Stimulated activated naive CD8-positive, alpha-beta T cell treated with anti-CD3 and anti-CD28 coated beads, Interleukin-15, Interleukin-2, amounts not matched to agents 100 ng/mL and 50 ng/mL, for 24 hours (primary cell): ENCODE measurements around the gene LPAR4.

Experiments
- H3K27ac Mint-ChIP-seq: one replicate; pipeline ENCODE4 v1.8.0; 2021; ENCODE audit warnings: mild to moderate bottlenecking, mixed read lengths
- H3K27me3 Mint-ChIP-seq: one replicate; pipeline ENCODE4 v1.8.0; 2021; ENCODE audit warnings: mixed read lengths
- H3K36me3 Mint-ChIP-seq: one replicate; pipeline ENCODE4 v1.8.0; 2021; ENCODE audit warnings: low read depth, mixed read lengths
- H3K4me1 Mint-ChIP-seq: one replicate; pipeline ENCODE4 v1.8.0; 2021; ENCODE audit warnings: low read depth, mixed read lengths
- H3K4me3 Mint-ChIP-seq: one replicate; pipeline ENCODE4 v1.8.0; 2021; ENCODE audit warnings: mild to moderate bottlenecking, mixed read lengths
- H3K9me3 Mint-ChIP-seq: one replicate; pipeline ENCODE4 v1.8.0; 2021; ENCODE audit warnings: mixed read lengths

The LPAR4 gene

GRCh38 chrX:78747489-78747888 lies at the start of gene LPAR4:
LPAR4 (plus strand) TSS chrX:78747720; CDS start chrX:78754870, 7,150 bp downstream.
- Mint-ChIP-seq H3K4me1 (no peaks in the 10 kb centered on the region), H3K4me3 (no peak within 1 kb of the TSS), H3K9me3 (no peaks in the 10 kb centered on the region), H3K36me3 (no peaks in the 10 kb centered on the region), H3K27ac (no peak within 1 kb of the TSS), H3K27me3 (no peaks in the 10 kb centered on the region)

GRCh38 chrX:78706071-78706470 lies 41.4 kb upstream of the LPAR4 start:
- Mint-ChIP-seq H3K4me3 (no peak overlapping the region), H3K36me3 (no peaks in the 10 kb centered on the region), H3K27ac (no peak overlapping the region), H3K4me1 (no peaks in the 10 kb centered on the region), H3K27me3 (no peaks in the 10 kb centered on the region), H3K9me3 (no peaks in the 10 kb centered on the region)

- Mint-ChIP-seq H3K4me1 (no peaks in the 10 kb centered on the region), H3K36me3 (no peaks in the 10 kb centered on the region), H3K27me3 (no peaks in the 10 kb centered on the region), H3K9me3 (no peaks in the 10 kb centered on the region), H3K27ac (no peak overlapping the region), H3K4me3 (no peak overlapping the region)
These were observed 39.3 kb upstream of the LPAR4 start for GRCh38 chrX:78708262-78708661.

GRCh38 chrX:78708816-78709215 lies 38.7 kb upstream of the LPAR4 start:
- H3K27me3 Mint-ChIP-seq = no peaks in the 10 kb centered on the region

GRCh38 chrX:78710171-78710570 lies 37.3 kb upstream of the LPAR4 start:
- H3K27me3 Mint-ChIP-seq = no peaks in the 10 kb centered on the region
- H3K27ac Mint-ChIP-seq = no peak overlapping the region
- H3K36me3 Mint-ChIP-seq = no peaks in the 10 kb centered on the region
- no peaks in the 10 kb centered on the region for H3K9me3 Mint-ChIP-seq
- no peak overlapping the region for H3K4me3 Mint-ChIP-seq
- no peaks in the 10 kb centered on the region for H3K4me1 Mint-ChIP-seq

More at GRCh38 chrX:78708816-78709215, 38.7 kb upstream of the LPAR4 start:
- no peaks in the 10 kb centered on the region for H3K4me1 Mint-ChIP-seq
- H3K36me3 Mint-ChIP-seq = no peaks in the 10 kb centered on the region
- H3K4me3 Mint-ChIP-seq = no peak overlapping the region
- H3K9me3 Mint-ChIP-seq = no peaks in the 10 kb centered on the region
- H3K27ac Mint-ChIP-seq = no peak overlapping the region

GRCh38 chrX:78712336-78712735 lies 35.2 kb upstream of the LPAR4 start:
- H3K36me3 Mint-ChIP-seq = no peaks in the 10 kb centered on the region
- no peak overlapping the region for H3K27ac Mint-ChIP-seq
- no peaks in the 10 kb centered on the region for H3K9me3 Mint-ChIP-seq
- no peaks in the 10 kb centered on the region for H3K27me3 Mint-ChIP-seq
- H3K4me1 Mint-ChIP-seq = no peaks in the 10 kb centered on the region
- H3K4me3 Mint-ChIP-seq = no peak overlapping the region

- H3K27ac Mint-ChIP-seq = no peak overlapping the region
- H3K27me3 Mint-ChIP-seq = no peaks in the 10 kb centered on the region
- H3K36me3 Mint-ChIP-seq = no peaks in the 10 kb centered on the region
- peaks cover 4% of the 10 kb centered on the region for H3K9me3 Mint-ChIP-seq
- peaks cover 5% of the 10 kb centered on the region for H3K4me1 Mint-ChIP-seq
- H3K4me3 Mint-ChIP-seq = no peak overlapping the region
These were observed 22.2 kb upstream of the LPAR4 start for GRCh38 chrX:78725287-78725686.

GRCh38 chrX:78746496-78746895 lies 1.0 kb upstream of the LPAR4 start:
- H3K4me1 Mint-ChIP-seq = no peaks in the 10 kb centered on the region
- no peak overlapping the region for H3K4me3 Mint-ChIP-seq
- no peaks in the 10 kb centered on the region for H3K9me3 Mint-ChIP-seq
- no peak overlapping the region for H3K27ac Mint-ChIP-seq
- no peaks in the 10 kb centered on the region for H3K36me3 Mint-ChIP-seq
- no peaks in the 10 kb centered on the region for H3K27me3 Mint-ChIP-seq

- no peak overlapping the region for H3K27ac Mint-ChIP-seq
- no peak overlapping the region for H3K4me3 Mint-ChIP-seq
- H3K27me3 Mint-ChIP-seq = no peaks in the 10 kb centered on the region
- H3K9me3 Mint-ChIP-seq = no peaks in the 10 kb centered on the region
- no peaks in the 10 kb centered on the region for H3K36me3 Mint-ChIP-seq
- no peaks in the 10 kb centered on the region for H3K4me1 Mint-ChIP-seq
These were observed 451 bp downstream of the LPAR4 start for GRCh38 chrX:78747971-78748370.

GRCh38 chrX:78748846-78749245 lies 1.3 kb downstream of the LPAR4 start:
- Mint-ChIP-seq H3K27ac (no peak overlapping the region), H3K9me3 (no peaks in the 10 kb centered on the region), H3K27me3 (no peaks in the 10 kb centered on the region), H3K4me1 (peaks cover 6% of the 10 kb centered on the region), H3K36me3 (no peaks in the 10 kb centered on the region), H3K4me3 (no peak overlapping the region)

GRCh38 chrX:78753571-78753970 lies 6.1 kb downstream of the LPAR4 start:
- H3K4me1 Mint-ChIP-seq = peaks cover 6% of the 10 kb centered on the region
- H3K9me3 Mint-ChIP-seq = no peaks in the 10 kb centered on the region
- no peak overlapping the region for H3K4me3 Mint-ChIP-seq
- no peak overlapping the region for H3K27ac Mint-ChIP-seq
- H3K27me3 Mint-ChIP-seq = no peaks in the 10 kb centered on the region
- H3K36me3 Mint-ChIP-seq = no peaks in the 10 kb centered on the region

- Mint-ChIP-seq H3K4me3 (no peak overlapping the region), H3K4me1 (peaks cover 6% of the 10 kb centered on the region), H3K27me3 (no peaks in the 10 kb centered on the region), H3K27ac (no peak overlapping the region), H3K36me3 (no peaks in the 10 kb centered on the region), H3K9me3 (no peaks in the 10 kb centered on the region)
These were observed 7.4 kb downstream of the LPAR4 start for GRCh38 chrX:78754917-78755316.

GRCh38 chrX:78759081-78759480 lies 11.6 kb downstream of the LPAR4 start:
- Mint-ChIP-seq H3K36me3 (no peaks in the 10 kb centered on the region), H3K4me3 (no peak overlapping the region), H3K27ac (no peak overlapping the region), H3K9me3 (no peaks in the 10 kb centered on the region), H3K4me1 (no peaks in the 10 kb centered on the region), H3K27me3 (no peaks in the 10 kb centered on the region)

- Mint-ChIP-seq H3K4me1 (no peaks in the 10 kb centered on the region), H3K36me3 (no peaks in the 10 kb centered on the region), H3K27ac (no peak overlapping the region), H3K9me3 (no peaks in the 10 kb centered on the region), H3K27me3 (no peaks in the 10 kb centered on the region), H3K4me3 (no peak overlapping the region)
These were observed 21.7 kb downstream of the LPAR4 start for GRCh38 chrX:78769101-78769755.

GRCh38 chrX:78769946-78770345 lies 22.4 kb downstream of the LPAR4 start:
- no peak overlapping the region for H3K4me3 Mint-ChIP-seq
- H3K36me3 Mint-ChIP-seq = no peaks in the 10 kb centered on the region

GRCh38 chrX:78796916-78797315 lies 49.4 kb downstream of the LPAR4 start:
- Mint-ChIP-seq H3K27me3 (no peaks in the 10 kb centered on the region), H3K36me3 (peaks cover 5% of the 10 kb centered on the region), H3K4me3 (no peak overlapping the region), H3K9me3 (peaks cover 5% of the 10 kb centered on the region), H3K27ac (no peak overlapping the region), H3K4me1 (peaks cover 9% of the 10 kb centered on the region)

More at GRCh38 chrX:78769946-78770345, 22.4 kb downstream of the LPAR4 start:
- Mint-ChIP-seq H3K27me3 (no peaks in the 10 kb centered on the region), H3K27ac (no peak overlapping the region), H3K4me1 (no peaks in the 10 kb centered on the region), H3K9me3 (no peaks in the 10 kb centered on the region)
